ENCODE data around the gene C19orf73. TPM values are rescaled to one million over a fixed set of nuclear protein-coding genes. Genes with fewer than 3 reads are reported as not detected.

Gene C19orf73
- total RNA-seq, 1 experiment from 2014 or later, result 2.2 TPM

GRCh38 chr19:49132974-49133609 lies 14.1 kb upstream of the C19orf73 start:
- H3K4me2 ChIP-seq (ENCODE audit: low read length), result no peak overlapping the region
- ATAC-seq (no peak), DNase-seq (ENCODE audit: low read depth, low spot score) (no peak)
- H3K9me2 ChIP-seq (ENCODE audit: insufficient read depth), result no peaks in the 10 kb centered on the region
- no peaks in the 10 kb centered on the region for H3K9me3 ChIP-seq (ENCODE audit: control insufficient read depth in 1 of 2, insufficient read depth in 1 of 2, low read depth in 1 of 2, low read length in 2 of 2)
- H3K9ac ChIP-seq (ENCODE audit: low read length), result no peak overlapping the region
- BruUV-seq (replicated peaks), result no TSS peak
- TF ChIP-seq YY1 (IDR thresholded peaks at IDR 0.05; ENCODE audit: extremely low read depth, insufficient replicate concordance, low read depth, low read length), result no peak
- no peak for TF ChIP-seq FOSL1 (IDR thresholded peaks at IDR 0.05; ENCODE audit: low read depth)
- no peak for TF ChIP-seq SRF (IDR thresholded peaks at IDR 0.05; ENCODE audit: low read depth)
- no peak for TF ChIP-seq TCF7L2 (IDR thresholded peaks at IDR 0.05; ENCODE audit: borderline replicate concordance, extremely low read depth, insufficient read depth, insufficient read length)
- no peak for TF ChIP-seq EZH2phosphoT487 (IDR thresholded peaks at IDR 0.05; ENCODE audit: borderline replicate concordance)
- TF ChIP-seq POLR2A (IDR thresholded peaks at IDR 0.05; ENCODE audit: borderline replicate concordance, extremely low read depth, insufficient read depth, insufficient read length), result no peak
- no peak for TF ChIP-seq ZNF274 (IDR thresholded peaks at IDR 0.05; ENCODE audit: low read depth, low read length)
- TF ChIP-seq POLR2AphosphoS5 (IDR thresholded peaks at IDR 0.05; ENCODE audit: low read depth, low read length), result no peak
- TF ChIP-seq ZFX (IDR thresholded peaks at IDR 0.05), result no peak
- TF ChIP-seq ELF1 (IDR thresholded peaks at IDR 0.05; ENCODE audit: borderline replicate concordance, low read depth), result no peak
- no peak for TF ChIP-seq CBX3 (IDR thresholded peaks at IDR 0.05; ENCODE audit: low read depth)
- no peak for TF ChIP-seq ATF3 (IDR thresholded peaks at IDR 0.05)
- TF ChIP-seq JUND (IDR thresholded peaks at IDR 0.05), result no peak
- no peak for TF ChIP-seq RAD21 (IDR thresholded peaks at IDR 0.05; ENCODE audit: low read depth)
- TF ChIP-seq, protein P1, sequence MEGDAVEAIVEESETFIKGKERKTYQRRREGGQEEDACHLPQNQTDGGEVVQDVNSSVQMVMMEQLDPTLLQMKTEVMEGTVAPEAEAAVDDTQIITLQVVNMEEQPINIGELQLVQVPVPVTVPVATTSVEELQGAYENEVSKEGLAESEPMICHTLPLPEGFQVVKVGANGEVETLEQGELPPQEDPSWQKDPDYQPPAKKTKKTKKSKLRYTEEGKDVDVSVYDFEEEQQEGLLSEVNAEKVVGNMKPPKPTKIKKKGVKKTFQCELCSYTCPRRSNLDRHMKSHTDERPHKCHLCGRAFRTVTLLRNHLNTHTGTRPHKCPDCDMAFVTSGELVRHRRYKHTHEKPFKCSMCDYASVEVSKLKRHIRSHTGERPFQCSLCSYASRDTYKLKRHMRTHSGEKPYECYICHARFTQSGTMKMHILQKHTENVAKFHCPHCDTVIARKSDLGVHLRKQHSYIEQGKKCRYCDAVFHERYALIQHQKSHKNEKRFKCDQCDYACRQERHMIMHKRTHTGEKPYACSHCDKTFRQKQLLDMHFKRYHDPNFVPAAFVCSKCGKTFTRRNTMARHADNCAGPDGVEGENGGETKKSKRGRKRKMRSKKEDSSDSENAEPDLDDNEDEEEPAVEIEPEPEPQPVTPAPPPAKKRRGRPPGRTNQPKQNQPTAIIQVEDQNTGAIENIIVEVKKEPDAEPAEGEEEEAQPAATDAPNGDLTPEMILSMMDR (IDR thresholded peaks at IDR 0.05 in 2 of 3, conservative IDR thresholded peaks at IDR 0.05 in 1 of 3; ENCODE audit: borderline replicate concordance in 1 of 3, insufficient read depth in 1 of 3, low read depth in 2 of 3, low read length in 2 of 3), result no peak
- TF ChIP-seq SP1 (IDR thresholded peaks at IDR 0.05; ENCODE audit: low read depth), result no peak
- TF ChIP-seq EZH2 (IDR thresholded peaks at IDR 0.05), result no peak
- TF ChIP-seq CEBPB (IDR thresholded peaks at IDR 0.05; ENCODE audit: low read depth), result no peak
- TF ChIP-seq MAX (IDR thresholded peaks at IDR 0.05), result no peak
- no peak for TF ChIP-seq EGR1 (IDR thresholded peaks at IDR 0.05; ENCODE audit: low read depth)
- no peaks in the 10 kb centered on the region for H3K27me3 ChIP-seq (ENCODE audit: insufficient read depth, low read length)
- CTCF ChIA-PET, result interaction anchor here (1.0 kb wide), 1 partner anchor 13 kb away, joined by 4 read pairs; no protein-coding TSS in a partner anchor
- no peak overlapping the region for H2AFZ ChIP-seq (ENCODE audit: low read depth, low read length, poor library complexity, severe bottlenecking)
- POLR2A ChIA-PET, result no interaction called here
- intact Hi-C loops (cut with micrococcal nuclease), result no loop called here
- H3K27ac ChIP-seq (ENCODE audit: low read depth, low read length), result no peak overlapping the region
- H3K79me2 ChIP-seq (ENCODE audit: insufficient read depth, low read length), result no peaks in the 10 kb centered on the region
- peaks cover 0 to 15% of the 10 kb centered on the region in 2 experiments; a peak in 2 of 4 replicates for H3K36me3 ChIP-seq (ENCODE audit: control insufficient read depth in 1 of 2, insufficient read depth in 2 of 2, low read length in 2 of 2)
- no peaks in the 10 kb centered on the region for H4K20me1 ChIP-seq (ENCODE audit: insufficient read depth)
- RAD21 ChIA-PET (ENCODE audit: low non-redundant PET in 1 of 2, low total read pairs in 2 of 2, uncharacterized antibody in 2 of 2, unreplicated experiment in 2 of 2), result no interaction called here
- peaks cover 12 to 31% of the 10 kb centered on the region in 2 experiments for H3K4me1 ChIP-seq (ENCODE audit: control insufficient read depth in 1 of 2, insufficient read depth in 2 of 2, low read length in 2 of 2)
- no peak overlapping the region for H3K4me3 ChIP-seq (replicated peaks in 1 of 2; ENCODE audit: low read depth in 1 of 2, low read length in 2 of 2)
